GM12872 (cell line): ENCODE measurements around the gene DMRTC2.

Source experiments
- TF ChIP-seq, protein P1 (sequence below): IDR thresholded peaks from 3 replicates; pipeline ENCODE4 v1.5.1; 2011; ENCODE audit warnings: low read depth, mild to moderate bottlenecking, low read length, moderate library complexity; ENCODE audit not compliant: insufficient read depth

The DMRTC2 gene

DNA sequence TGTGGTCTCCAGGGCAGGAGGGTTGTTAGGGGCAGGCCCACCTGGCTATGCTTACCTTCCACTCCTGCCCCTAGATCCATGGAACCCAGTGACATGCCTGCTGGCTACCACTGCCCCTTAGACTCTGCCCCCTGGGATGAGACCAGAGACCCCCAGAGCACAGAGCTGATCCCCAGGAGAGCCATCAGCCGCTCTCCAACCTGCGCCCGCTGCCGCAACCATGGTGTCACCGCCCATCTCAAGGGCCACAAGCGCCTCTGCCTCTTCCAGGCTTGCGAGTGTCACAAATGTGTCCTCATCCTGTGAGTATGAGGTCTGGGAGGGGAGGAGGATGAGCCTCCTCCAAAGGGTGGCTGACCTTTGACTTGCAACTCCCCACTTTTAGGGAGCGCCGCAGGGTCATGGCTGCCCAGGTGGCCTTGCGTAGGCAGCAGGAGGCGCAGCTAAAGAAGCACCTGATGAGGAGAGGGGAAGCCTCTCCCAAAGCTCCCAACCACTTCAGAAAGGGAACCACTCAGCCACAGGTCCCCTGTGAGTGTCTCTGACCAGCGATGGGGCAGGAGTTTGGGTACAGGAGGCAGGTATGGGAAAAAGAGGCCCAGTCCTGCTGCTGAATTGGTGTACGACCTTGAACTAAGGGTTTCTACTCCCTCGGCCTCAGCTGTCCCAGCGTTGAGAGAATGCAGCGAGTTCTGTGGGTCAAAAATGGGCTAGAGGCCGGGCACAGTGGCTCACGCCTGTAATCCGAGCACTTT is 2.7 kb downstream of the DMRTC2 start:
- TF ChIP-seq, protein P1, sequence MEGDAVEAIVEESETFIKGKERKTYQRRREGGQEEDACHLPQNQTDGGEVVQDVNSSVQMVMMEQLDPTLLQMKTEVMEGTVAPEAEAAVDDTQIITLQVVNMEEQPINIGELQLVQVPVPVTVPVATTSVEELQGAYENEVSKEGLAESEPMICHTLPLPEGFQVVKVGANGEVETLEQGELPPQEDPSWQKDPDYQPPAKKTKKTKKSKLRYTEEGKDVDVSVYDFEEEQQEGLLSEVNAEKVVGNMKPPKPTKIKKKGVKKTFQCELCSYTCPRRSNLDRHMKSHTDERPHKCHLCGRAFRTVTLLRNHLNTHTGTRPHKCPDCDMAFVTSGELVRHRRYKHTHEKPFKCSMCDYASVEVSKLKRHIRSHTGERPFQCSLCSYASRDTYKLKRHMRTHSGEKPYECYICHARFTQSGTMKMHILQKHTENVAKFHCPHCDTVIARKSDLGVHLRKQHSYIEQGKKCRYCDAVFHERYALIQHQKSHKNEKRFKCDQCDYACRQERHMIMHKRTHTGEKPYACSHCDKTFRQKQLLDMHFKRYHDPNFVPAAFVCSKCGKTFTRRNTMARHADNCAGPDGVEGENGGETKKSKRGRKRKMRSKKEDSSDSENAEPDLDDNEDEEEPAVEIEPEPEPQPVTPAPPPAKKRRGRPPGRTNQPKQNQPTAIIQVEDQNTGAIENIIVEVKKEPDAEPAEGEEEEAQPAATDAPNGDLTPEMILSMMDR = no peak

DNA sequence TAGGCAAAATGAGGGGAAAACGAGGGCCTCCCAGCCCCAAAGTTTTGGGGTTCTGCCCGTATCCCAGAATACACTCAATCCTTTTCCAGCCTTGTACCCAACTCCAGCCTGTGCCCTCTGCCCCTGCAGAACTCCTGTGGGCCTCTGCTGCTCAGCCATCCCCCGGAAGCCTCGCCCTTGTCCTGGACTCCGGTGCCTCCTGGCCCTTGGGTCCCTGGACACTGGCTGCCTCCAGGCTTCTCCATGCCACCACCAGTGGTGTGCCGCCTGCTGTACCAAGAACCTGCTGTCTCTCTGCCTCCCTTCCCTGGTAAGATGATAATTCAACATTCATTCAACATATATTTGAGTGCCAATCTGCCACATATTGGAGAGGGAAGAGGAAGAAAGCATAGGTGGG is 3.8 kb downstream of the DMRTC2 start:
- TF ChIP-seq, protein P1 = no peak

DNA sequence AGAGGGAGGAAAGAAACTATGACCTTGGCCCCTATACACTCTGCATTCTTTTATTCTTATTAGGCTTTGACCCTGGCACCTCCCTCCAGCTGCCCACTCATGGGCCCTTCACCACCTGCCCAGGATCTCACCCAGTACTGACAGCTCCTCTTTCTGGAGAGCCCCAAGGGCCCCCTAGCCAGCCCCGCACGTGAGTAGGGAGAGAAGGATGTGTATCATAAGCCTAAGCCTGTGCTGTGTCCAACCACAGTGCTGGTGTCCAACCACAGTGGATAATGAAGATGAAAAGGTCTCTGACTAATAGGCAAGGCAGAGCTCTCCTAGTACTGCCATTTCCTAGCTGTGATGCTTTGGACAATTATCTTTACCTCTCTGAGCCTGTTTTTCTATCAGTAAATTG is 4.2 kb downstream of the DMRTC2 start:
- TF ChIP-seq, protein P1 = no peak

DNA sequence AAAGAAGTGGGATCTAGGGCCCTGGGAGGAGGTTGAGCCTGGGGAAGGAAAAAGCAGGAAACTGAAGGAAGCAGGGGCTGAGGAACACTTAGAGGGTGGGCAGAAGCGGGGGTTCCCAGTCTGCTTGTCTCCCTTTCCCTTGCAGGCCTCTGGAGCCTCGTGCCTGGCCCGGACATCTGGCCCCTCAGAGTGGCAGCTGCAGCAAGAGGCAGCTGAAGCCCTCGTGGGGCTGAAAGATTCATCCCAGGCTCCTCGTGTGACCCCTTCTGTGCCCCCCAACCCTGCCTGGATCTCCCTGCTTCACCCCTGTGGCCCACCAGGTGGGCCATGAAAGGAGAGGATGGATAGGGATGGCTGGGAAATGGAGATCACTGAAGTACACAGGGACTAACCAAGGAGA is 5.5 kb downstream of the DMRTC2 start:
- TF ChIP-seq, protein P1 = no peak

DNA sequence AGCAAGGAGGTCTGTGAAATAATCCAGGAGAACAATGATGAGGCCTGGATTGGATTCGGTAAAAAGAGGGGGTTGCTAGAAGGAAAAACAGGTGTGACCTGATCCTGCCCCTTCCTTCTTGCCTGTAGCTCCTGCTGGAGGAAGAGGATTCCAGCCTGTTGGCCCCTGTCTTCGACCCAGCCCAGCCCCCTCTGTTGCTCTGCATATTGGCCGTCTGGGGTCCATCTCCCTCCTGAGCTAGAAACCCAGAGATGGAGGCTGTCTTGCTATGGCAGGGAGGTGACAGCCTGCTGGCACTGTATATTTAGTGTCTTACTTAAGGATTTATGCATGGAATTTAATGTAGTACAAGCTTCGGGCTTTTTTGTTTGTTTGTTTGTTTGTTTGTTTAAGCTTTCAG is 6.6 kb downstream of the DMRTC2 start:
- TF ChIP-seq, protein P1 = no peak

DNA sequence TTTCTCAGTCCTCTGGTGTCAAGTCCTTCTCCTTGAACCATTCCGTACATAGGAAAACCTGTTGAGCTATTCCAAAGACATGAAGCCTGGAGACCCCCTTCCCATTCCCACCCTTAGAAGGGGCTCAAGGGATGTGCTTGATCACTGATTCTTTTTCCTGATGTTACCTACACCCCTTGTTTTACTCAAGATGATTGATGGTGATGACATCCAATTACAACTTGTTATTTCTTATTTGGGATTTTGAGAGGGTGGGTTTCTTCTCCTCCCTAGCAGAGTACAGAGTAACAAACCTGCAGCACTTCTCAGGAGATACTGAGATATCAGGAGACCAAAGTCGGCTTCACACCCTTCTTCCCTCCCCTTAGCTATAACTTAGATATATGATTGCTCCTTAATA is 8.5 kb downstream of the DMRTC2 start:
- TF ChIP-seq, protein P1 = no peak

DNA sequence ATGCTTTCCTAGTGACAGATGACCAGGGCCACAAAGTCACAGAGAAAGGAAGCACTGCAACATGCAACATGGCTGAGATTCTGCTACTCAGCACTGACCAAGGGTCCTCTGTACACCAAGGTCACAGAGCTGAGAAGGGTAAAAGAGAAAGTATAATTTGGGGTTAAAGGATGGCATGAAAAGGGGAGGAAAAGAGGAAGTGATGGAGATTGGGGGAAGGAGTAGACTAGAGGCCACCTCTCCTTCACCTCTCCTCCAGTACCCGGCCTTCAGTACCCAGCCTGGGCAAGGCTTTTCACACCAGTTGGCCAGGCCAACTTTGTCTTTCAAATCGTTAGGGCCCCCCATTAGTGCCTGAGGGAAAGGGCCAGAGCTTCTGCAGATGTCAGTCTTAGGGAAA is 8.9 kb downstream of the DMRTC2 start:
- TF ChIP-seq, protein P1 = no peak
